K562 (cell line): ENCODE measurements around the gene COL21A1. TPM values are rescaled to one million over a fixed set of nuclear protein-coding genes. Genes with fewer than 3 reads are reported as not detected.

Experiments
- ATAC-seq: fragments of 200-7000 bp; cut with Tn5 transposase; 3 replicates; pipeline ENCODE4 v1.9.1; 2020; ENCODE audit warnings: moderate library complexity
- BruUV-seq: library from RNA; stranded (reverse); fragments of 400-500 nt; replicated peaks from 2 replicates; lab custom pipeline; 2021; lab: Mats Ljungman, UMichigan
- CTCF ChIA-PET: fragments of 300-600 bp; formaldehyde crosslinking; extraction: SDS; loops from one replicate; lab custom pipeline; 2021; ENCODE audit warnings: low intra/inter-chr PET ratio; lab: Yijun Ruan, JAX
- POLR2A ChIA-PET: fragments of 300-600, 350-650 bp; sonication (Branson Sonifier 250); formaldehyde crosslinking; extraction: SDS; loops from one replicate; lab custom pipeline; 2021; ENCODE audit warnings: antibody characterized with exemption, inconsistent platforms; lab: Yijun Ruan, JAX
- DNase-seq, 4 experiments: peaks; one replicate each; pipeline versions ENCODE4 v3.0.0 to v3.0.0-alpha.2; 2011 to 2018; ENCODE audit warnings: low spot score in 3 of 4, mixed read lengths in 3 of 4; ENCODE audit errors: extremely low read depth in 1 of 4
- FAIRE-seq: peaks from 2 replicates; lab custom pipeline; 2011; peaks lifted over from hg19 to GRCh38; lab: Jason Lieb, UNC
- H2AFZ ChIP-seq: 2 replicates; pipeline ENCODE4 v1.6.0; 2011; ENCODE audit warnings: low read depth, low read length, control low read depth, inconsistent platforms
- H3K27ac ChIP-seq: fragments of 200-600 bp; 3 replicates; pipeline ENCODE4 v1.8.0; 2011; ENCODE audit warnings: low read depth, mild to moderate bottlenecking, control low read depth, inconsistent platforms, low read length, moderate library complexity, mixed read lengths; ENCODE audit errors: extremely low read depth
- H3K27me3 ChIP-seq, 2 experiments: fragments of 300-600 bp in 1 of 2; 2 replicates in 1 of 2; 3 replicates in 1 of 2; pipeline versions ENCODE4 v1.6.0 to v1.8.0; 2011; ENCODE audit warnings: inconsistent platforms in 2 of 2, low read length in 2 of 2, mild to moderate bottlenecking in 1 of 2, mixed read lengths in 1 of 2, moderate library complexity in 1 of 2; ENCODE audit not compliant: control insufficient read depth in 2 of 2, insufficient read depth in 2 of 2
- H3K36me3 ChIP-seq: fragments of 300-600 bp; 3 replicates; pipeline ENCODE4 v1.8.0; 2011; ENCODE audit warnings: mild to moderate bottlenecking, low read length, inconsistent platforms; ENCODE audit not compliant: control insufficient read depth, insufficient read depth
- H3K4me1 ChIP-seq, 2 experiments: fragments of 200-600 bp in 1 of 2; replicated peaks in 1 of 2; 2 replicates in 1 of 2; 3 replicates in 1 of 2; pipeline versions ENCODE4 v1.5.1 to v1.8.0; 2011; ENCODE audit warnings: inconsistent platforms in 2 of 2, low read length in 2 of 2, mild to moderate bottlenecking in 1 of 2, mixed read lengths in 1 of 2, moderate library complexity in 1 of 2; ENCODE audit not compliant: control insufficient read depth in 2 of 2, insufficient read depth in 2 of 2
- H3K4me2 ChIP-seq: 2 replicates; pipeline ENCODE4 v1.6.1; 2011; ENCODE audit warnings: low read length, control low read depth, inconsistent platforms, mixed read lengths; ENCODE audit not compliant: insufficient read depth
- H3K4me3 ChIP-seq: fragments of 200-600 bp; sonication (generic), shearing (Covaris generic); 2 replicates; pipeline ENCODE4 v1.5.1; 2016; ENCODE audit warnings: control low read depth, inconsistent platforms
- H3K79me2 ChIP-seq: fragments of 200-600 bp; 3 replicates; pipeline ENCODE4 v1.8.0; 2011; ENCODE audit warnings: low read length, inconsistent platforms; ENCODE audit not compliant: control insufficient read depth, insufficient read depth
- H3K9ac ChIP-seq, 2 experiments: 2 replicates each; pipeline versions ENCODE4 v1.6.0 to v1.6.1; 2011; ENCODE audit warnings: low read depth in 2 of 2, low read length in 2 of 2, control low read depth in 1 of 2, inconsistent platforms in 1 of 2, mild to moderate bottlenecking in 1 of 2, mixed read lengths in 1 of 2; ENCODE audit not compliant: insufficient read depth in 1 of 2
- H3K9me1 ChIP-seq: one replicate; pipeline ENCODE4 v1.6.0; 2011; ENCODE audit warnings: inconsistent platforms, mild to moderate bottlenecking, low read length, moderate library complexity; ENCODE audit not compliant: control insufficient read depth, insufficient read depth
- H3K9me3 ChIP-seq: replicated peaks from 2 replicates; pipeline ENCODE4 v1.5.1; 2011; ENCODE audit warnings: low read depth, low read length, inconsistent platforms; ENCODE audit not compliant: control insufficient read depth, insufficient read depth
- H4K20me1 ChIP-seq: replicated peaks from 2 replicates; pipeline ENCODE4 v1.6.1; 2011; ENCODE audit warnings: low read length, inconsistent platforms, mixed read lengths; ENCODE audit not compliant: control insufficient read depth, insufficient read depth
- ATF1 ChIP-seq, 2 experiments: fragments of 450-650 bp in 1 of 2; IDR thresholded peaks; 2 replicates each; pipeline ENCODE4 v1.6.1; 2016; ENCODE audit warnings: missing compliant biosample characterization in 1 of 2, missing genetic modification characterization in 1 of 2
- BRD4 ChIP-seq: fragments of 200-600 bp; sonication (generic); IDR thresholded peaks from 2 replicates; pipeline ENCODE4 v1.6.1; 2017; ENCODE audit warnings: inconsistent platforms
- CREB3 ChIP-seq: fragments of 450-650 bp; conservative IDR thresholded peaks from 2 replicates; pipeline ENCODE4 v1.6.1; 2016; ENCODE audit warnings: missing genetic modification characterization, low read depth, mild to moderate bottlenecking, missing compliant biosample characterization, moderate library complexity
- DIDO1 ChIP-seq: fragments of 450-650 bp; IDR thresholded peaks from 2 replicates; pipeline ENCODE4 v1.6.1; 2016; ENCODE audit warnings: low read depth, missing biosample characterization, missing genetic modification characterization
- HNRNPUL1 ChIP-seq: fragments of 200-400 bp; formaldehyde crosslinking; IDR thresholded peaks from 2 replicates; pipeline ENCODE4 v1.6.1; 2017; ENCODE audit warnings: low read length
- KLF1 ChIP-seq: fragments of 450-650 bp; IDR thresholded peaks from 2 replicates; pipeline ENCODE4 v1.6.1; 2016; ENCODE audit warnings: missing genetic modification characterization, missing compliant biosample characterization
- MECOM ChIP-seq: fragments of 250-450 bp; sonication (Bioruptor Pico); IDR thresholded peaks from 2 replicates; pipeline ENCODE4 v1.8.0; 2022; ENCODE audit warnings: inconsistent platforms
- MLLT1 ChIP-seq, 2 experiments: fragments of 450-650 bp; IDR thresholded peaks; 2 replicates each; pipeline ENCODE4 v1.6.1; 2016
- NBN ChIP-seq: fragments of 450-650 bp; IDR thresholded peaks from 2 replicates; pipeline ENCODE4 v1.6.1; 2016; ENCODE audit warnings: low read depth, mild to moderate bottlenecking
- SP1 ChIP-seq: sonication (generic); formaldehyde crosslinking; IDR thresholded peaks from 2 replicates; pipeline ENCODE4 v1.8.1; 2022; ENCODE audit warnings: mild to moderate bottlenecking, missing genetic modification reagents
- ZBTB33 ChIP-seq: sonication (generic); formaldehyde crosslinking; IDR thresholded peaks from 2 replicates; pipeline ENCODE4 v1.8.1; 2023; ENCODE audit warnings: mild to moderate bottlenecking, missing genetic modification reagents
- ZNF408 ChIP-seq: fragments of 250-450 bp; sonication (Bioruptor Pico); IDR thresholded peaks from 2 replicates; pipeline ENCODE4 v1.4.0; 2020; ENCODE audit warnings: low read depth, mild to moderate bottlenecking, moderate library complexity
- WGBS: fragments of 100-300 bp; shearing (Covaris generic); methylation state at CpG from one replicate; pipeline ENCODE4 v1.1.6; 2016; ENCODE audit warnings: low coverage, mixed read lengths; ENCODE audit not compliant: insufficient coverage; ENCODE audit errors: missing lambda C conversion rate; 5-methylcytosine and 5-hydroxymethylcytosine counted together
- in situ Hi-C: fragments of 300-500 bp; cut with MboI; formaldehyde crosslinking; loops from 4 replicates; pipeline ENCODE4 v1.15.0; 2018; ENCODE audit warnings: inconsistent platforms, mixed read lengths
- intact Hi-C: fragments of 100-400 bp; cut with micrococcal nuclease; formaldehyde crosslinking; loops from 2 replicates; pipeline ENCODE4 v1.14.2; 2022
- polyA plus RNA-seq, 8 experiments: library from polyadenylated mRNA; depleted of rRNA in 4 of 8; stranded (reverse) in 5 of 8; unstranded in 3 of 8; fragments of >200 nt; fragmentation: Nextera tagmentation in 2 of 8; fragmentation: Illumina TruSeq in 1 of 8; extraction: Ambion mirVana in 2 of 8; extraction: Trizol in 1 of 8; gene quantifications; 2 replicates each; pipeline versions ENCODE4 v1.2.1 to v1.2.3, GENCODE V29; 2011 to 2014; ENCODE audit warnings: inconsistent platforms in 1 of 8, missing spikeins in 1 of 8
- total RNA-seq, 7 experiments: library from RNA; depleted of rRNA in 6 of 7; stranded (reverse); fragments of >200 nt in 6 of 7; fragmentation: Illumina TruSeq in 2 of 7; extraction: Trizol in 2 of 7; gene quantifications; 2 replicates each; pipeline versions ENCODE4 v1.2.1 to v1.2.3, GENCODE V29; 2011 to 2021; ENCODE audit warnings: low replicate concordance in 1 of 7

The COL21A1 gene
- total and polyA plus RNA-seq, 9 of the 15 experiments (the other 6 are each of a cell fraction or from before 2014, with no cell fraction given), result 0.03 to 0.76 (median 0.25) TPM

GRCh38 chr6:56222499-56222898 lies 24.9 kb downstream of the COL21A1 start (continued):
- no peak for TF ChIP-seq MLLT1 (IDR thresholded peaks at IDR 0.05)
- TF ChIP-seq DIDO1 (tag), result no peak

GRCh38 chr6:56220078-56220477 lies 27.3 kb downstream of the COL21A1 start:
- intact Hi-C loops (no loop called here), in situ Hi-C loops (no loop called here)
- Histone ChIP-seq H3K4me2 (no peak overlapping the region), H4K20me1 (no peaks in the 10 kb centered on the region), H3K27me3 (no peaks in the 10 kb centered on the region), H3K4me3 (no peak overlapping the region), H3K27ac (no peak overlapping the region), H3K79me2 (no peaks in the 10 kb centered on the region), H3K36me3 (no peaks in the 10 kb centered on the region), H3K4me1 (no peaks in the 10 kb centered on the region), H3K9ac (no peak overlapping the region), H3K9me1 (no peaks in the 10 kb centered on the region), H3K9me3 (no peaks in the 10 kb centered on the region), H2AFZ (no peak overlapping the region)
- ATAC-seq, result no peak
- ChIA-PET POLR2A (no interaction called here), CTCF (no interaction called here)
- DNase-seq, result no peak
- no peak for FAIRE-seq
- no TSS peak for BruUV-seq
- TF ChIP-seq KLF1 (tag), result no peak

- intact Hi-C loops (no loop called here), in situ Hi-C loops (no loop called here)
- no peaks in the 10 kb centered on the region for H3K27me3 ChIP-seq
- ChIA-PET POLR2A (no interaction called here), CTCF (no interaction called here)
- FAIRE-seq (no peak), ATAC-seq (no peak), DNase-seq (no peak)
- H3K27ac ChIP-seq, result no peak overlapping the region
- H2AFZ ChIP-seq, result no peak overlapping the region
- H3K4me1 ChIP-seq, result no peaks in the 10 kb centered on the region
- no peaks in the 10 kb centered on the region for H3K36me3 ChIP-seq
- no peaks in the 10 kb centered on the region for H3K9me3 ChIP-seq
- H4K20me1 ChIP-seq, result no peaks in the 10 kb centered on the region
- H3K79me2 ChIP-seq, result no peaks in the 10 kb centered on the region
- no peak overlapping the region for H3K4me3 ChIP-seq
- 2% methylated on average over 3 of the region's 3 CpGs for WGBS
- BruUV-seq, result no TSS peak
- H3K4me2 ChIP-seq, result no peak overlapping the region
- no peak overlapping the region for H3K9ac ChIP-seq
- no peaks in the 10 kb centered on the region for H3K9me1 ChIP-seq
- TF ChIP-seq CREB3 (tag) (no peak), SP1 (CRISPR knock-in tag) (no peak), ATF1 (CRISPR knock-in tag; IDR thresholded peaks at IDR 0.05) (no peak), ATF1 (tag; IDR thresholded peaks at IDR 0.05) (no peak), BRD4 (no peak), MECOM (CRISPR knock-in tag) (no peak), ZNF408 (CRISPR knock-in tag) (no peak), NBN (no peak), ZBTB33 (CRISPR knock-in tag) (no peak), HNRNPUL1 (no peak)
These were observed 32.7 kb downstream of the COL21A1 start for GRCh38 chr6:56214703-56215101.
